ENCODE results near the gene SEMA3D. TPM values are rescaled to one million over a fixed set of nuclear protein-coding genes. Genes with fewer than 3 reads are reported as not detected.

The SEMA3D gene
- total and polyA plus RNA-seq, 2 of the 13 experiments (the other 11 are each of a cell fraction or from before 2014, with no cell fraction given): 0.07 TPM; not detected in 1

GRCh38 chr7:85215098-85215497 lies 28.2 kb upstream of the SEMA3D start:
- H3K4me2 ChIP-seq (ENCODE audit: low read depth, low read length): no peak overlapping the region
- BruUV-seq (replicated peaks): no TSS peak
- no peaks in the 10 kb centered on the region for H3K27me3 ChIP-seq (ENCODE audit: control insufficient read depth in 1 of 2, insufficient read depth in 2 of 2, low read length in 2 of 2)
- no peak for DNase-seq (ENCODE audit: low spot score)
- no peaks in the 10 kb centered on the region for H3K79me2 ChIP-seq (ENCODE audit: insufficient read depth, low read length)
- no peak overlapping the region for H2AFZ ChIP-seq (ENCODE audit: low read length)
- CTCF ChIA-PET (ENCODE audit: low intra/inter-chr PET ratio, low total read pairs): no interaction called here
- H3K4me3 ChIP-seq (replicated peaks in 1 of 3; ENCODE audit: insufficient read depth in 1 of 3, low read depth in 2 of 3, low read length in 3 of 3): no peak overlapping the region
- intact Hi-C loops (cut with micrococcal nuclease; ENCODE audit: unreplicated experiment) (no loop called here), in situ Hi-C loops (cut with HindIII; ENCODE audit: extremely low pct_ligation_motif_present, low pct_unique_long_range_greater_than_20kb) (no loop called here)
- TF ChIP-seq, protein P1, sequence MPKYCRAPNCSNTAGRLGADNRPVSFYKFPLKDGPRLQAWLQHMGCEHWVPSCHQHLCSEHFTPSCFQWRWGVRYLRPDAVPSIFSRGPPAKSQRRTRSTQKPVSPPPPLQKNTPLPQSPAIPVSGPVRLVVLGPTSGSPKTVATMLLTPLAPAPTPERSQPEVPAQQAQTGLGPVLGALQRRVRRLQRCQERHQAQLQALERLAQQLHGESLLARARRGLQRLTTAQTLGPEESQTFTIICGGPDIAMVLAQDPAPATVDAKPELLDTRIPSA (CRISPR knock-in tag; IDR thresholded peaks at IDR 0.05; ENCODE audit: borderline replicate concordance): no peak
- TF ChIP-seq ZNF354B (CRISPR knock-in tag; IDR thresholded peaks at IDR 0.05) (no peak), ZSCAN5A (CRISPR knock-in tag; IDR thresholded peaks at IDR 0.05; ENCODE audit: borderline replicate concordance) (no peak), TRIM24 (CRISPR knock-in tag; IDR thresholded peaks at IDR 0.05) (no peak), ZKSCAN8 (CRISPR knock-in tag; IDR thresholded peaks at IDR 0.05; ENCODE audit: borderline replicate concordance) (no peak), MTERF4 (CRISPR knock-in tag; IDR thresholded peaks at IDR 0.05) (no peak), KLF13 (CRISPR knock-in tag; IDR thresholded peaks at IDR 0.05) (no peak), DNMT3B (CRISPR knock-in tag; conservative IDR thresholded peaks at IDR 0.05) (no peak), ZBTB33 (CRISPR knock-in tag; IDR thresholded peaks at IDR 0.05) (no peak), HBP1 (CRISPR knock-in tag; IDR thresholded peaks at IDR 0.05; ENCODE audit: low read depth) (no peak)
- TF ChIP-seq, protein P2, sequence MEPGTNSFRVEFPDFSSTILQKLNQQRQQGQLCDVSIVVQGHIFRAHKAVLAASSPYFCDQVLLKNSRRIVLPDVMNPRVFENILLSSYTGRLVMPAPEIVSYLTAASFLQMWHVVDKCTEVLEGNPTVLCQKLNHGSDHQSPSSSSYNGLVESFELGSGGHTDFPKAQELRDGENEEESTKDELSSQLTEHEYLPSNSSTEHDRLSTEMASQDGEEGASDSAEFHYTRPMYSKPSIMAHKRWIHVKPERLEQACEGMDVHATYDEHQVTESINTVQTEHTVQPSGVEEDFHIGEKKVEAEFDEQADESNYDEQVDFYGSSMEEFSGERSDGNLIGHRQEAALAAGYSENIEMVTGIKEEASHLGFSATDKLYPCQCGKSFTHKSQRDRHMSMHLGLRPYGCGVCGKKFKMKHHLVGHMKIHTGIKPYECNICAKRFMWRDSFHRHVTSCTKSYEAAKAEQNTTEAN (CRISPR knock-in tag; conservative IDR thresholded peaks at IDR 0.05): no peak
- TF ChIP-seq, protein P3, sequence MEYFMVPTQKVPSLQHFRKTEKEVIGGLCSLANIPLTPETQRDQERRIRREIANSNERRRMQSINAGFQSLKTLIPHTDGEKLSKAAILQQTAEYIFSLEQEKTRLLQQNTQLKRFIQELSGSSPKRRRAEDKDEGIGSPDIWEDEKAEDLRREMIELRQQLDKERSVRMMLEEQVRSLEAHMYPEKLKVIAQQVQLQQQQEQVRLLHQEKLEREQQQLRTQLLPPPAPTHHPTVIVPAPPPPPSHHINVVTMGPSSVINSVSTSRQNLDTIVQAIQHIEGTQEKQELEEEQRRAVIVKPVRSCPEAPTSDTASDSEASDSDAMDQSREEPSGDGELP (IDR thresholded peaks at IDR 0.05; ENCODE audit: borderline replicate concordance, low read depth): no peak
- WGBS (ENCODE audit: low lambda C conversion rate): 0% methylated on average over 1 of the region's 1 CpG
- H3K4me1 ChIP-seq (ENCODE audit: insufficient read depth, low read length): no peaks in the 10 kb centered on the region
- no peak for FAIRE-seq
- H3K9ac ChIP-seq (ENCODE audit: insufficient read depth, low read depth, low read length): no peak overlapping the region
- POLR2A ChIA-PET: no interaction called here
- no peaks in the 10 kb centered on the region for H3K9me3 ChIP-seq (ENCODE audit: low read length)
- H4K20me1 ChIP-seq (ENCODE audit: insufficient read depth, low read length): no peaks in the 10 kb centered on the region
- H3K36me3 ChIP-seq (replicated peaks in 1 of 2; ENCODE audit: control insufficient read depth in 1 of 2, insufficient read depth in 2 of 2, low read length in 2 of 2): no peaks in the 10 kb centered on the region
- H3K27ac ChIP-seq (ENCODE audit: extremely low read length, insufficient read depth, low read length): no peak overlapping the region
- ATAC-seq: no peak
